ENCODE results near the gene ETS2.

ETS2 gene

DNA sequence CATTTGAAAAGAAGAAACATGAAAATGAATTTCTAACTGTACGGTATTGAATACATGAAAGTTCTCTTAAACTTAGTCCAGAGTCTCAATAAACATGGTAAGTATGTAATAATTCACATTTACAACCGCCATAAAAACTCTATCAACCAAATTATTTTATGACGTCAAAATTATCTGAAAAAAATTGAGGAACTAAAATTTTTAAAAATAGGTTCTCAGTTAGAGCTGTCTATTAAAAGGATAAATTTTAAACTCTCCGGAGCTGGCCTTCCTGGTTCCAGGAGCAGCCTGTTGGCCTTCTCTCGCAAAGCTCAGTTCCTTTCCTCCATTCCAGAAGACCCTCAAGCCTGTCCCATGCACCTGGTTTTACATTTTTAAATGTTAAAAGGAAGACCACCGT is 18.7 kb upstream of the ETS2 start:
- no peak for DNase-seq (ENCODE audit: low spot score in 2 of 2)
- Mint-ChIP-seq H3K9me3 (no peaks in the 10 kb centered on the region), H3K27ac (ENCODE audit: low read depth) (no peak overlapping the region), H3K4me3 (no peak overlapping the region), H3K27me3 (no peaks in the 10 kb centered on the region), H3K36me3 (ENCODE audit: insufficient read depth) (peaks cover 2% of the 10 kb centered on the region), H3K4me1 (no peaks in the 10 kb centered on the region)
- ATAC-seq (replicated peaks; ENCODE audit: extremely low read depth, poor library complexity, severe bottlenecking), result no peak

DNA sequence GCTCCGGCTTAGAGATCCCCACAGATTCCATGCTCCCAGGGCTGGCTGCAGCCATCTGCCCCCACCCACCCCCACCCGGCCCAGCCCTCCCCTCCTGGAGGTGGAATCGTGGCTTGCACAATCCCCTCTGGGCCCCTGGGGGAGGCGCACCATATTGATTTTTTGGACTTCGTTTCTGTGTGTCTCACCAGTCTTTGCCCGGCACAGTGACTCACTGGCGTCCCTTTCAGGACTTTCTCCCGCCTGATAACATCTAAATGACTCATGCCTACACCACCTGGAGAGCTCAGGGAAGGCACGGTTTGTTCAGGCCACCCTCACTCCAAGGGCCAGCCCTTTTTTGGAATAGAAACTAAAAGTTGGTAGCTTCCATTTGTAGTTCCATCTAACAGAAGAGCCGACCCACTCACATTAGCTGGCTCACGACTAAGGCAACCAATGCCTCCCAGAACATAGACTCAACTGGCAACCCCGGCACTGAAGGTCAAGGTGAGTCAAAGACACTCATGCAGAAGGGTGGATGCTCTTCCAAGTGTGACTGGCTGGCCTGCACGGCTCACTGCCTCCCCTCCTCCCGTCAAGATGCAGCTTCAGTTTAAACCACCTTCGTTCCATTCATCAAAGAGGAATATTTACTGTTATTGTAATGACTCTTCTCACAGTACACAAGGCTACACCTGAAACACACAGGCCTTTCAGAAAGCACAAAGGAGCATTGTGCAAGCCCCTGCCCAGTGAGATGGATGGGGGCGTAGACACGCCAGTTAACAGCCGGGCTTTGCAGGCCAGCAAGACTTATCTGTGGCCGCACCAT is 18.1 kb upstream of the ETS2 start:
- H3K9me3 Mint-ChIP-seq, result no peaks in the 10 kb centered on the region
- no peak overlapping the region for H3K27ac Mint-ChIP-seq (ENCODE audit: low read depth)
- no peak for ATAC-seq (replicated peaks; ENCODE audit: extremely low read depth, poor library complexity, severe bottlenecking)
- H3K27me3 Mint-ChIP-seq, result no peaks in the 10 kb centered on the region
- H3K4me1 Mint-ChIP-seq, result no peaks in the 10 kb centered on the region
- no peak overlapping the region for H3K4me3 Mint-ChIP-seq
- no peak for DNase-seq (ENCODE audit: low spot score in 2 of 2)
- H3K36me3 Mint-ChIP-seq (ENCODE audit: insufficient read depth), result peaks cover 2% of the 10 kb centered on the region

DNA sequence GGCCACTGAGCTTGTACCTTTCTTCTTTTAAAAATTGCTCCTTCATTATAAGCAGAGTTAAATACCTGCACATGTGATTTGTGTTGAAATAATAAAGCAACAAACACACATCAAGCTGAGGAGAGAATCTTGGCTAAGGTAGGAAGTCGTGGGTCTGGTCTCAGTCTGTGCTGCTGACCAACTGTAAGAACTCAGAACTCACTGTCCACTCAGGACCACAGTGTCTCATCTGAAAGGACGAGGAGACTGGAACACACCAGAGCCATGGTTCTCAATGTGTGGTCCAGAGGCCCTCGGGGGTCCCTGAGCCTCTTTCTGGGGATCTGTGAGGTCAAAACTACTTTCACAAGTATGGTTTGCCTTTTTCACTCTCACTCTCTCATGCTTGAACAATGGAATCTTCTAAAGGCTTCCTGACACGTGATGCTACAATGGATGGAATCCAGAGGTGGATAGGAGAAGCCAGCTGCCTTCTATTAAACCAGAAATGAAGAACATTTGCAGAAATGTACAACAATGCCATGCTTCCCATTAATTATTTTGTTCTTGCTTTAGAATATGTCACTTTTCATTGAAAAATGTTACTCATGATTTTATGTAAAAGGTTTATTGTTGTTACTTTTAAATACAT is 17.3 kb upstream of the ETS2 start:
- no peak overlapping the region for H3K4me3 Mint-ChIP-seq
- no peaks in the 10 kb centered on the region for H3K9me3 Mint-ChIP-seq
- no peaks in the 10 kb centered on the region for H3K36me3 Mint-ChIP-seq (ENCODE audit: insufficient read depth)
- no peaks in the 10 kb centered on the region for H3K27me3 Mint-ChIP-seq
- ATAC-seq (replicated peaks; ENCODE audit: extremely low read depth, poor library complexity, severe bottlenecking) (no peak), DNase-seq (ENCODE audit: low spot score in 2 of 2) (no peak)
- H3K27ac Mint-ChIP-seq (ENCODE audit: low read depth), result no peak overlapping the region
- H3K4me1 Mint-ChIP-seq, result no peaks in the 10 kb centered on the region

DNA sequence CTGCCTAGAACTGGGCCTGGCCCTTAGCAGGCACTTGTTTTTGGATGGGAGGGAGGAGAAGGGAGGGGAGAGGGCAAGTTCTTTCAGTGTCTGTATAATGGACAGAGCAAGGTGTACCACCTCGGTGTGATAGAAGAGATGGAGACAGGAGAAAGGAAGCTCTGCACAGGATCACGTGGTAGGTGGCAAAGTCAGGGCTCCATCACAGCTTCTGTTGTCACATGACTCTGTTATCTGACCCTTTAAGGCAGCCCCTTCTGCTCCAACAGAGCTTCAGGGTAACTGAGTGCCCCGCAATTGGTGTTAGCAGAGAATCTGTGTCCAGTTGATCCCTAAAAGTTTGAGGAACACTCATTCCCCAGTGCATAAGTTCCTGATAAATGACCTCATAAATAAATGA is 16.5 kb upstream of the ETS2 start:
- H3K4me3 Mint-ChIP-seq, result no peak overlapping the region
- no peak for ATAC-seq (replicated peaks; ENCODE audit: extremely low read depth, poor library complexity, severe bottlenecking)
- no peak for DNase-seq (ENCODE audit: low spot score in 2 of 2)

DNA sequence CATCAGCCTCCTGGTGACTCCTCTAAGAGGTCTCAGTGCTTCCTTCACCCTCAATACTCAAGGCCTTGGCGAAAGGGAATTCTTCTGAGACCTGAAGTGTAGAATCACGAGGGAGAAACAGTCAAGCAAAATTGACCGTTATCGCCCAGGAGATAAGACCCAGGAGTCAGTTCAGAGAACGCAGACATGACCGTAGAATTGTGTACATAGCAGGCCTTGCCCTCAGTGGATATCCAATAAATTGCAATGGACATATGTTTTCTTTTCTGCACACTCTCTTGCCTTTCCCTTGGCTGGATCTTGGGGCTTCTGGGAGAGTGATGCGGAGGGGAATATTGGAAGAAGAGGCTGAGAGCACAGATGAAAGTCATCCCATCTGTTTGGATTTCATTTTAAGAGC is 15.7 kb upstream of the ETS2 start:
- no peak overlapping the region for H3K4me3 Mint-ChIP-seq
- ATAC-seq (replicated peaks; ENCODE audit: extremely low read depth, poor library complexity, severe bottlenecking) (no peak), DNase-seq (ENCODE audit: low spot score in 2 of 2) (no peak)
- no peaks in the 10 kb centered on the region for H3K4me1 Mint-ChIP-seq
- H3K9me3 Mint-ChIP-seq, result no peaks in the 10 kb centered on the region
- peaks cover 6% of the 10 kb centered on the region for H3K27me3 Mint-ChIP-seq
- H3K27ac Mint-ChIP-seq (ENCODE audit: low read depth), result no peak overlapping the region
- no peaks in the 10 kb centered on the region for H3K36me3 Mint-ChIP-seq (ENCODE audit: insufficient read depth)

More for the DNA sequence above, 16.5 kb upstream of the ETS2 start:
- H3K4me1 Mint-ChIP-seq, result no peaks in the 10 kb centered on the region
- no peak overlapping the region for H3K27ac Mint-ChIP-seq (ENCODE audit: low read depth)
- H3K36me3 Mint-ChIP-seq (ENCODE audit: insufficient read depth), result no peaks in the 10 kb centered on the region
- no peaks in the 10 kb centered on the region for H3K27me3 Mint-ChIP-seq
- H3K9me3 Mint-ChIP-seq, result no peaks in the 10 kb centered on the region

DNA sequence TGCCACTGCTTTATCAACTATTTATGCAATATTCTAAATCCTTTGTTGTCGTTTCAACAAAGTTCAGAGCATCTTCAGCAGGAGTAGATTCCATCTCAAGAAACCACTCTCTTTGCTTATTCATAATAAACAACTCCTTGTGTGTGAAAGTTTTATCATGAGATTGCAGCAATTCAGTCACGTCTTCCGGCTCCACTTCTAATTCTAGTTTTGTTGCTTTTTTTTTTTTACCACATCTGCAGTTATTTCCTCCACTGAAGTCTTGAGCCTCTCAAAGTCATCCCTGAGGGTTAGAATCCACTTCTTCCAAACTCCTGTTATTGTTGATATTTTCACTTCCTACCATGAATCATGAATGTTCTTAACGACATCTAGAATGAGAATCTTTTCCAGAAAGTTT is 14.8 kb upstream of the ETS2 start:
- Mint-ChIP-seq H3K4me3 (no peak overlapping the region), H3K27ac (ENCODE audit: low read depth) (no peak overlapping the region), H3K27me3 (peaks cover 9% of the 10 kb centered on the region), H3K9me3 (no peaks in the 10 kb centered on the region), H3K36me3 (ENCODE audit: insufficient read depth) (no peaks in the 10 kb centered on the region), H3K4me1 (no peaks in the 10 kb centered on the region)
- no peak for DNase-seq (ENCODE audit: low spot score in 2 of 2)
- ATAC-seq (replicated peaks; ENCODE audit: extremely low read depth, poor library complexity, severe bottlenecking), result no peak

DNA sequence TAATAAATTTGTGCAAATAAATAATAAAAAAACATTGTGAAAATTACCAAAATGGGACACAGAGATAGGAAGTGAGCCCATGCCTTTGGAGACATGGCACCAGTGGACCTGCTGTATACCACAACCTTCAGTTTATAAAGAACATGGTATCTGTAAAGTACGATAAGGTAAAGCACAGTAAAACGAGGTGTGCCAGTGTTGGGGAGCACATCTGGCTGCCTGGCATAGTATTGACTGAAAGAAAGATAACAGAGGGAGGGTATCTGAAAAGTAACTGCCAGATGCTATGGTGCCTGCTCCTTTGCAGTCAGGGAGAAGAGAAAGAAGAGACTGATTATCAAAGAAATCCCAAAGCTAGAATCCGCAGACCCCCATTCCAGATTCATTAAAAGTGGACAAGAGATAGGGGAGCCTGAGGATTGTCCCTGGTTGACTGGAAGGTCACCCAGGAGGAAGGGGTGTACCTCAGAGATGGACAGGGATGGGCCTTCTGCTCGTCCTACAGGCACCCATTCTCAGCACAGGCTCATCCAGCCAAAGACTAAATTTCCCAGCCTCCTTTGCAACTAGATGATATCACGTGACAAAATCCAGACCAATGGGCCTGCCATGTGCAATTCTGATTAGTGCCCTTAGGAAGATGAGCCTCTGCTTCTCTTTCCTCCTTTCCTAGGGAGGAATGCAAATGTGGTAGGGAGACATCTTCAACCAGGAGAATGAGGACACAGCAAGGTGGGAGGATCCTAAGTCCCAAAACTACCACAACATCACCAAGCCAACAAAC is 12.9 kb upstream of the ETS2 start:
- Mint-ChIP-seq H3K9me3 (no peaks in the 10 kb centered on the region), H3K36me3 (ENCODE audit: insufficient read depth) (no peaks in the 10 kb centered on the region), H3K4me3 (no peak overlapping the region), H3K27me3 (peaks cover 9% of the 10 kb centered on the region), H3K4me1 (no peaks in the 10 kb centered on the region), H3K27ac (ENCODE audit: low read depth) (no peak overlapping the region)
- no peak for DNase-seq (ENCODE audit: low spot score in 2 of 2)
- no peak for ATAC-seq (replicated peaks; ENCODE audit: extremely low read depth, poor library complexity, severe bottlenecking)

DNA sequence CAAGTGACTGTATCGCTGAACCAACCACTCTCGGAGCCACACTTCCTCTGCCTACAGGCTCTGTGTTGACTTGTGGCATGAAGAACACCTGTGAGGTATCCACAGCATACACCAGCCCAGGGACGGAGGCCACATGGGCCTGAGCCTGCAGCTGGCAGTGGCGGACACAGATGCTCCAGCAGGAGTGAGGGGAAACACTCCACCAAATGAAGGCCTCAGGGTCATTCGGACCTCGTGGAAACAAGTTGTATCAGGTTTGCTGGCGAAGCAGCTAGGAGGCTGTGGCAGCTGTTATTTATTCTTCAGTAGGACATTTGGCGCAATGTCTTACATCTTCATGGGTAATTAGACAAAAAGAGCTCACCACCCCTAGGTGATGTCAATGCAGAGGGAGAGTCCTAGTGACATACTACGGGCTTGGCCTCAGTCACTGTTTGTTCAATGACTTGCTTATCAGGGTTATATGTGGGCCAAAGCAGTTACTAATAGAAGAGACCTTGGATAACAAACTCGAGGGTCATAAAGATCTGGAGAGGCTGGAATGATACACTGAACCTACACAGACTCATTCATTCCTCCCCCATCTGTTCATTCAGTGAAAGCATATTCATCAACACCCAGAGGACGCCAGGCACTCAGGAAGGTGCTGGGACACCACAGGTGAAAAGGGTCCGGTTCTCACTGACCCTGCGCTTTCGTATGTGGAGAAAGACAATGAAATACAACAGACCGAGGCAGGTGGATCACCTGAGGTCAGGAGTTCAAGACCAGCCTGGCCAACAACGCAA is 11.6 kb upstream of the ETS2 start:
- no peak overlapping the region for H3K4me3 Mint-ChIP-seq

DNA sequence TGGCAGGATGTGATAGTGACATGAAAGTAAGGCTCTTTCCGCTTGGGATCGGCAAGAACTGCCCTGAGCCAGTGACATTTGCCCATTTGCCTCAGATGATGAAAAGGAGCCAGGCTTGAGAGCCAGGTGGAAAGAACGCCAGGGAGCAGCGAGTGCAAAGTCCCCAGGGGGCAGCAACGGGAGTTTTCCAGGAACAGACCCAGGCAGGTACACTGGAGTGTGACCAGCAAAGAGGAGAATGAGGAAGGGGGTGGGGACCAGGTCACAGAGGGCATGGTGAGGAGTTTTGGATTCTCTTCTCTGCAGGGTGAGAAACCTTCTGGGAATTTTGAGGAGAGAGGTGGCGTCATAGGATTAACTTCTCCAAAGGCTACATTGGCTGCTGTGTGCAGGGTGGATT is 10.8 kb upstream of the ETS2 start:
- Mint-ChIP-seq H3K27ac (ENCODE audit: low read depth) (no peak overlapping the region), H3K4me1 (no peaks in the 10 kb centered on the region), H3K36me3 (ENCODE audit: insufficient read depth) (no peaks in the 10 kb centered on the region), H3K9me3 (no peaks in the 10 kb centered on the region), H3K4me3 (no peak overlapping the region), H3K27me3 (peaks cover 9% of the 10 kb centered on the region)
- ATAC-seq (replicated peaks; ENCODE audit: extremely low read depth, poor library complexity, severe bottlenecking), result no peak
- no peak for DNase-seq (ENCODE audit: low spot score in 2 of 2)

More for the DNA sequence above, 11.6 kb upstream of the ETS2 start:
- Mint-ChIP-seq H3K4me1 (no peaks in the 10 kb centered on the region), H3K27ac (ENCODE audit: low read depth) (no peak overlapping the region), H3K27me3 (peaks cover 9% of the 10 kb centered on the region), H3K36me3 (ENCODE audit: insufficient read depth) (no peaks in the 10 kb centered on the region), H3K9me3 (no peaks in the 10 kb centered on the region)
- ATAC-seq (replicated peaks; ENCODE audit: extremely low read depth, poor library complexity, severe bottlenecking), result no peak
- DNase-seq (ENCODE audit: low spot score in 2 of 2), result no peak

DNA sequence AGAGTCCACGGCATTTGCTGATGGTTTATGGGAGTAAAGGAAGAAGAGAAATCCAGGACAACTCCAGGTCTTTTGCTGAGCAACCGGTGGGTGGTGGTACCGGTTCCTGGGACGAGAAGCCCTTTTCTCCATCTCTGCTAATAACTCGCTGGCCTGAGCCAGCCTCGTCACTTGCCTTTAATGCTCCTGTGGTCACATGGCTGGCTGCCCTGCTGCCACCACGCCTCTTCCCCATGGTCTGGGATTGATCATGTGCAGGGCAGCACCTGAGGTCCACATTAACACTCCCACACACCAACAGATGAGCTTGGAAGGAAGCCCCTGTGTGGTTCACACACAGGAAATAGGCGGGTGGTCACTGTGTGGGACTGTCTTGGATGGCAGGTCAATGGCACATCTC is 10.3 kb upstream of the ETS2 start:
- Mint-ChIP-seq H3K27me3 (peaks cover 9% of the 10 kb centered on the region), H3K9me3 (no peaks in the 10 kb centered on the region), H3K4me1 (no peaks in the 10 kb centered on the region), H3K36me3 (ENCODE audit: insufficient read depth) (no peaks in the 10 kb centered on the region), H3K27ac (ENCODE audit: low read depth) (no peak overlapping the region), H3K4me3 (no peak overlapping the region)
- DNase-seq (ENCODE audit: low spot score in 2 of 2) (no peak), ATAC-seq (replicated peaks; ENCODE audit: extremely low read depth, poor library complexity, severe bottlenecking) (no peak)

DNA sequence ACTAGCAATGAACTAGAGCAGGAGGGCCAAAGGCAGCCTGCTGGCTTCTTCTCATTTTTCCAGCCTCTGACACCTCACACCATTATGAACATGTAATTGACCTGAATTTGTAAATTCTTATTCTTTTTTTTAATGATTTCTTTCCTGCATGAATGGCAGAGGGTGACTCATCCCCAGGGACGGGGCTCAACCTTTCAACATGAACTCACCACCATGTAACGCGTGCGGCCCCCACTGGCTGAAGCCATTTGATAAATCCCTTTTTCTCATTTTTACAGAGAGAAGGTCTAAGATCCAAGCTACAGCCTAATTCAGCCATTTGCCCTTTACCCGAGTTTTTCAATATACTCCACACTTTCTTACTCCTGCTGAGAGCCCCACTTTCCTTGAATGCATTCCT is 9.3 kb upstream of the ETS2 start:
- no peak overlapping the region for H3K4me3 Mint-ChIP-seq
- ATAC-seq (replicated peaks; ENCODE audit: extremely low read depth, poor library complexity, severe bottlenecking) (no peak), DNase-seq (ENCODE audit: low spot score in 2 of 2) (no peak)
- no peaks in the 10 kb centered on the region for H3K9me3 Mint-ChIP-seq
- H3K36me3 Mint-ChIP-seq (ENCODE audit: insufficient read depth), result no peaks in the 10 kb centered on the region
- no peak overlapping the region for H3K27ac Mint-ChIP-seq (ENCODE audit: low read depth)
- H3K27me3 Mint-ChIP-seq, result peaks cover 9% of the 10 kb centered on the region
- H3K4me1 Mint-ChIP-seq, result no peaks in the 10 kb centered on the region

DNA sequence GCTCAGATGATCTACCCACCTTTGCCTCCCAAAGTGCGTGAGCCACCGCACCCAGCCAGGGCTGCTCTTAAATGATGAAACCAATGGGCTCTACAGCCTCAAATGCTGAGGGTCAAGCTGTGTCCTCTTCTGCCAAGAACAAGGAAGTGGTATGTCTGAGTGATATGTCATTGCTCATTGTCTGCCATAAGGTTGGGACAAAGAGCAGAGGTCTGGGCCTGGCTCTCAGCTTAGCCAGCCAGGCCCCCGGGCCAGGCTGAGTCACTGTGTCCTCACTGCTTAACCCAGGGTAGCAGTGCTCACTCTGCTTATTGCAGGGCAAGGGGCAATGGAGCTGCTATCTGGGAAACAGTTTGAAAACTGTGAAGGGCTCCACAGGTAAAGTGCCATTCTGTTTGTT is 8.3 kb upstream of the ETS2 start:
- H3K36me3 Mint-ChIP-seq (ENCODE audit: insufficient read depth), result no peaks in the 10 kb centered on the region
- H3K9me3 Mint-ChIP-seq, result no peaks in the 10 kb centered on the region
- H3K27me3 Mint-ChIP-seq, result peaks cover 9% of the 10 kb centered on the region
- no peak overlapping the region for H3K27ac Mint-ChIP-seq (ENCODE audit: low read depth)
- H3K4me3 Mint-ChIP-seq, result no peak overlapping the region
- no peaks in the 10 kb centered on the region for H3K4me1 Mint-ChIP-seq
- no peak for ATAC-seq (replicated peaks; ENCODE audit: extremely low read depth, poor library complexity, severe bottlenecking)
- no peak for DNase-seq (ENCODE audit: low spot score in 2 of 2)

All from central memory CD8-positive, alpha-beta T cell (primary cell).